ENCODE data around the gene ST6GALNAC3.

ST6GALNAC3 gene

DNA sequence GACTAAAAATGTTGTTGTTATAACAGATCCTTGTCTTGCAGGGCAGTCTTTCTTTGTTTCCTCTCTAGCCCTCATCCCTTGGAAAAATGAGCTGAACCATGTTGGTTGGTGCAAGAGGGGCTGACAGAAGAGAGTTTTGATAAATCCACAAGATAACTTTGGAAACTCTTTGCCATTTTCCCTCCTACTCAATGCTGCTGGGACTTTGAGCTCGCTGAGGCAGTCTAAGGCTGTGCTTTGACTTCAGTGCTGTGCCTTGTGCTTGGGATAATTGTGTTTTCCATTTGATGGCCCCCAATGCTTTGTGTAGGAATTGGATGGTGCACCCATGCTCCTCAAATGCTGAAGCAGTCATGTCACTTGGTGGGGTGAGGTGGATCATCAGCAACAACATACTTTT, 31.7 kb downstream of the ST6GALNAC3 start:
- H3K27ac ChIP-seq (ENCODE audit: poor library complexity, severe bottlenecking): no peak overlapping the region
- no peak for ATAC-seq (ENCODE audit: low read depth)
- no peaks in the 10 kb centered on the region for H3K4me1 ChIP-seq (ENCODE audit: insufficient read depth, poor library complexity, severe bottlenecking)
- no peak for DNase-seq (ENCODE audit: low spot score)
- TF ChIP-seq, protein P1, sequence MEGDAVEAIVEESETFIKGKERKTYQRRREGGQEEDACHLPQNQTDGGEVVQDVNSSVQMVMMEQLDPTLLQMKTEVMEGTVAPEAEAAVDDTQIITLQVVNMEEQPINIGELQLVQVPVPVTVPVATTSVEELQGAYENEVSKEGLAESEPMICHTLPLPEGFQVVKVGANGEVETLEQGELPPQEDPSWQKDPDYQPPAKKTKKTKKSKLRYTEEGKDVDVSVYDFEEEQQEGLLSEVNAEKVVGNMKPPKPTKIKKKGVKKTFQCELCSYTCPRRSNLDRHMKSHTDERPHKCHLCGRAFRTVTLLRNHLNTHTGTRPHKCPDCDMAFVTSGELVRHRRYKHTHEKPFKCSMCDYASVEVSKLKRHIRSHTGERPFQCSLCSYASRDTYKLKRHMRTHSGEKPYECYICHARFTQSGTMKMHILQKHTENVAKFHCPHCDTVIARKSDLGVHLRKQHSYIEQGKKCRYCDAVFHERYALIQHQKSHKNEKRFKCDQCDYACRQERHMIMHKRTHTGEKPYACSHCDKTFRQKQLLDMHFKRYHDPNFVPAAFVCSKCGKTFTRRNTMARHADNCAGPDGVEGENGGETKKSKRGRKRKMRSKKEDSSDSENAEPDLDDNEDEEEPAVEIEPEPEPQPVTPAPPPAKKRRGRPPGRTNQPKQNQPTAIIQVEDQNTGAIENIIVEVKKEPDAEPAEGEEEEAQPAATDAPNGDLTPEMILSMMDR (IDR thresholded peaks at IDR 0.05; ENCODE audit: poor library complexity, severe bottlenecking): no peak
- no peaks in the 10 kb centered on the region for H3K36me3 ChIP-seq (ENCODE audit: low read depth)
- H3K9me3 ChIP-seq (ENCODE audit: severe bottlenecking): no peaks in the 10 kb centered on the region
- H3K4me3 ChIP-seq (ENCODE audit: severe bottlenecking): no peak overlapping the region
- no peaks in the 10 kb centered on the region for H3K27me3 ChIP-seq (ENCODE audit: insufficient read depth, poor library complexity, severe bottlenecking)

GRCh38 chr1:76106719-76107235, 32.2 kb downstream of the ST6GALNAC3 start:
- Histone ChIP-seq H3K27me3 (ENCODE audit: insufficient read depth, poor library complexity, severe bottlenecking) (no peaks in the 10 kb centered on the region), H3K36me3 (ENCODE audit: low read depth) (no peaks in the 10 kb centered on the region), H3K27ac (ENCODE audit: poor library complexity, severe bottlenecking) (no peak overlapping the region), H3K4me1 (ENCODE audit: insufficient read depth, poor library complexity, severe bottlenecking) (no peaks in the 10 kb centered on the region), H3K9me3 (ENCODE audit: severe bottlenecking) (no peaks in the 10 kb centered on the region), H3K4me3 (ENCODE audit: severe bottlenecking) (no peak overlapping the region)
- ATAC-seq (ENCODE audit: low read depth): no peak
- TF ChIP-seq, protein P1 (IDR thresholded peaks at IDR 0.05; ENCODE audit: poor library complexity, severe bottlenecking): no peak
- DNase-seq (ENCODE audit: low spot score): no peak

- Histone ChIP-seq H3K9me3 (ENCODE audit: severe bottlenecking) (no peaks in the 10 kb centered on the region), H3K27ac (ENCODE audit: poor library complexity, severe bottlenecking) (no peak overlapping the region), H3K27me3 (ENCODE audit: insufficient read depth, poor library complexity, severe bottlenecking) (no peaks in the 10 kb centered on the region), H3K36me3 (ENCODE audit: low read depth) (no peaks in the 10 kb centered on the region), H3K4me1 (ENCODE audit: insufficient read depth, poor library complexity, severe bottlenecking) (no peaks in the 10 kb centered on the region), H3K4me3 (ENCODE audit: severe bottlenecking) (no peak overlapping the region)
- TF ChIP-seq, protein P1 (IDR thresholded peaks at IDR 0.05; ENCODE audit: poor library complexity, severe bottlenecking): no peak
- ATAC-seq (ENCODE audit: low read depth) (no peak), DNase-seq (ENCODE audit: low spot score) (no peak)
Observed at GRCh38 chr1:76109404-76109803, 34.9 kb downstream of the ST6GALNAC3 start.

DNA sequence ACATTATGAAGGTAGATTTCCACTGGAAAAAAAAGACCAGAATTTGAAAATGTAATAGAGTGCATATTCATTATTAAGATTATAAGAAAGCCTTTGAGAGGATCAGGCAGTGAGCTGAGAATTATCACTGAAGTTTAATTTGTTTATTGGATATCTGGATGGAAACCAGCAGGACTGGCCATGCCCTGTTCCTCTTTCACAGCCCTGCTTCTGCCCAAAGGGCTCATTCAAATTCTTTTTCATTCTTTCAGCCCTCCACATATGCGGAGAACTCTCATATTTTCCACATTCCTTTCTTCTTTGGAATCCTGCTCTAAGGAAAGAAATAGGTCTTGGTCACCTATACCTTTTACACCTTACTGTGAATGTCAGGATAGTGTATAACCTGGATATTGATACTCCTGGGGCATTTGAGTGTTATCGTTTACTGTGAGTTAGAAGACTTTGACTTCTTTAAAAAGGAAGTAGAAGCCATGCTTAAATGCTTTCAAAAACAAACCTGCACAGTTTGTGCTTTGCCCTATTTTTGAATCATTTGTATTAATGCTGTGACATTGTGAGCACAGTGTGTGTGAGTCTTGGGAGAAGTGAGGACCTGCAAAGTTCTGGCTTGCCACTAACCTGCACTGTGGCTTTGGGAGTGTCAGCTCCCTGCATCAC, 35.5 kb downstream of the ST6GALNAC3 start:
- no peaks in the 10 kb centered on the region for H3K9me3 ChIP-seq (ENCODE audit: severe bottlenecking)
- no peak for ATAC-seq (ENCODE audit: low read depth)

More for the DNA sequence above, 35.5 kb downstream of the ST6GALNAC3 start:
- no peak overlapping the region for H3K27ac ChIP-seq (ENCODE audit: poor library complexity, severe bottlenecking)
- no peaks in the 10 kb centered on the region for H3K27me3 ChIP-seq (ENCODE audit: insufficient read depth, poor library complexity, severe bottlenecking)
- no peak for DNase-seq (ENCODE audit: low spot score)
- no peaks in the 10 kb centered on the region for H3K4me1 ChIP-seq (ENCODE audit: insufficient read depth, poor library complexity, severe bottlenecking)
- TF ChIP-seq, protein P1 (IDR thresholded peaks at IDR 0.05; ENCODE audit: poor library complexity, severe bottlenecking): no peak
- no peaks in the 10 kb centered on the region for H3K36me3 ChIP-seq (ENCODE audit: low read depth)
- no peak overlapping the region for H3K4me3 ChIP-seq (ENCODE audit: severe bottlenecking)
